HG03139 (cell line): ENCODE data around the gene ASB18.
"Not testable (repeated sequence)": the region's sequence is repeated elsewhere in the genome, so short reads cannot be mapped to it uniquely, and the experiment has no call there.

Experiments used
- ATAC-seq: cut with Tn5 transposase; IDR thresholded peaks from one replicate; pipeline ENCODE4 v1.9.1; 2021; ENCODE audit not compliant: unreplicated experiment

ASB18 gene

GRCh38 chr2:236287656-236288055 is 23.4 kb upstream of the ASB18 start:
- no peak for ATAC-seq

GRCh38 chr2:236286873-236287545 is 22.8 kb upstream of the ASB18 start:
- no peak for ATAC-seq

- ATAC-seq = no peak
Observed at GRCh38 chr2:236284208-236284607, 20.0 kb upstream of the ASB18 start.

GRCh38 chr2:236282406-236282805 is 18.2 kb upstream of the ASB18 start:
- ATAC-seq = no peak

GRCh38 chr2:236281423-236281822 is 17.2 kb upstream of the ASB18 start:
- no peak for ATAC-seq

- no peak for ATAC-seq
Observed at GRCh38 chr2:236273126-236273525, 8.9 kb upstream of the ASB18 start.

- ATAC-seq = no peak
Observed at GRCh38 chr2:236271851-236272250, 7.6 kb upstream of the ASB18 start.

GRCh38 chr2:236269876-236270275 is 5.7 kb upstream of the ASB18 start:
- not testable (repeated sequence) for ATAC-seq

GRCh38 chr2:236265675-236266074 is 1.5 kb upstream of the ASB18 start:
- ATAC-seq = no peak

GRCh38 chr2:236262238-236262637 is 2.0 kb downstream of the ASB18 start:
- no peak for ATAC-seq

- ATAC-seq = no peak
Observed at GRCh38 chr2:236261452-236261851, 2.8 kb downstream of the ASB18 start.

- no peak for ATAC-seq
Observed at GRCh38 chr2:236259371-236259770, 4.8 kb downstream of the ASB18 start.

- no peak for ATAC-seq
Observed at GRCh38 chr2:236257575-236257974, 6.6 kb downstream of the ASB18 start.

GRCh38 chr2:236257136-236257535 is 7.1 kb downstream of the ASB18 start:
- ATAC-seq = no peak

- no peak for ATAC-seq
Observed at GRCh38 chr2:236256366-236256985, 7.7 kb downstream of the ASB18 start.

- ATAC-seq = no peak
Observed at GRCh38 chr2:236254674-236255073, 9.5 kb downstream of the ASB18 start.

GRCh38 chr2:236254001-236254400 is 10.2 kb downstream of the ASB18 start:
- no peak for ATAC-seq

- ATAC-seq = no peak
Observed at GRCh38 chr2:236252602-236253001, 11.6 kb downstream of the ASB18 start.

- ATAC-seq = no peak
Observed at GRCh38 chr2:236250909-236251579, 13.2 kb downstream of the ASB18 start.

GRCh38 chr2:236250286-236250685 is 13.9 kb downstream of the ASB18 start:
- no peak for ATAC-seq

- ATAC-seq = no peak
Observed at GRCh38 chr2:236249066-236249465, 15.1 kb downstream of the ASB18 start.

GRCh38 chr2:236246711-236247246 is 17.4 kb downstream of the ASB18 start:
- ATAC-seq = no peak
